SIG-M5 treated with dmso at 0.1 percent for 504 hours (cell line): ENCODE data around the gene COL5A1.
A peak's percentile ranks its signal among the peaks of the same experiment; 100 is the strongest.

Experiments
- DNase-seq: peaks from one replicate; lab custom pipeline; 2025; ENCODE audit not compliant: unreplicated experiment; lab: John Stamatoyannopoulos, UW

COL5A1 gene

GRCh38 chr9:134641173-134641989 lies at the start of gene COL5A1:
COL5A1 (plus strand) TSS chr9:134641803; CDS start chr9:134642188, 385 bp downstream.
- DNase-seq: peak; percentile 27

DNA sequence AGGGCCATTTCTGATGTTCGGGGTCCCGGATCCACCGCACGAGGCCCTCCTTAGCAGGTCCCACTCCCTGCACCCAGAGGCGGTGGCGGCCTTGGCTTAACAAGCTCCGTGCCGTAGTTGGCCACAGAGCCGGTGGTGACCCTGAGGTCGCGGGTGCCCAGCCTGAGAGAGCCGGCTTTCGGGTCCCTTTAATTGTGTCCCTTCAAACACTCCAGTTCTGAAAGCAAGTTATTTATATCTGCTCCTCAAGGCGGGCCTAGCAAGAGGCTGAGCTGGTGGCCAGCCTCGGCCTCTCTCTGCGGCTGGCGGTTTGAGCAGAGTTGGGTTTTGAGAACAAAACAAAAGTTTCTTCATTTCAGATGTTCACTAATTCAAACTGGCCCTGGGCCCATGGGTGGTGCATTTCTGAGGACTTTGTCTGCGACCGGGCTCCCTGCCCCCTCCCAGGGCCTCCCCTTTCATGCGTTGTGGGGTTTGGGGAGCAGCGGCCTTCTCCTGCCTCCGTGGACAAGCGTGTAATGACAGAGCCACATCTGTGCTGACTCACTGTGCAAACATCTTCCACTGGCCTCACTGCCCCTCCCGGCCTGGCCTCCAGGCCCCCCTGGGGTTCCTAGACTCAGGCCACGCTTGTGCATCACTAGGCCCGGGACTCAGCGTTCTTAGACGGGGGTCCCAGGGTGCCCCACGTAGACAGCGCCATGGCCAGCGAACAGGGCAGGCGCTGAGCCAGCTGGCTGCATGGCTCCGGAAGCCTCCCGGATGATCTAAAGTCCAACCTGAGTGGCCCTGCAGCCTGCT lies 49.4 kb upstream of the COL5A1 start:
- DNase-seq: no peak

DNA sequence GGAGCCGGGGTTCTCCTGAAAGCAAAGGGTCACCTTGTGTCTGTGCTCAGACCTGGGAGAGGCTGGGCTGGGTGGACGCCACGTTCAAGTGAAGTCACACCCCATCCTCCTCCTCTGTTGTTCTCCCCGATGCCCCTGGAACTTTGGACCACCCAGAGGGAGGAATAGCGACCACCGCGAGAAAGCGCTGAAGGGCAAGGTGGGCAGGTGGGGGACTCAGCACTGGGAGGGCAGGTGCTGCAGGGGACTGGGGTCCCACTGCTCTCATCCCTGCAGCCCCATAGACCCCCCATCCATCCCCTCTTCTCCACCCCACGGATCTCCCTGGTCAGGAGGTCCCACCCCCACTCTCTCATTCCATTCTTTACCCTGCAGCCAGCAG lies 48.8 kb upstream of the COL5A1 start:
- no peak for DNase-seq

DNA sequence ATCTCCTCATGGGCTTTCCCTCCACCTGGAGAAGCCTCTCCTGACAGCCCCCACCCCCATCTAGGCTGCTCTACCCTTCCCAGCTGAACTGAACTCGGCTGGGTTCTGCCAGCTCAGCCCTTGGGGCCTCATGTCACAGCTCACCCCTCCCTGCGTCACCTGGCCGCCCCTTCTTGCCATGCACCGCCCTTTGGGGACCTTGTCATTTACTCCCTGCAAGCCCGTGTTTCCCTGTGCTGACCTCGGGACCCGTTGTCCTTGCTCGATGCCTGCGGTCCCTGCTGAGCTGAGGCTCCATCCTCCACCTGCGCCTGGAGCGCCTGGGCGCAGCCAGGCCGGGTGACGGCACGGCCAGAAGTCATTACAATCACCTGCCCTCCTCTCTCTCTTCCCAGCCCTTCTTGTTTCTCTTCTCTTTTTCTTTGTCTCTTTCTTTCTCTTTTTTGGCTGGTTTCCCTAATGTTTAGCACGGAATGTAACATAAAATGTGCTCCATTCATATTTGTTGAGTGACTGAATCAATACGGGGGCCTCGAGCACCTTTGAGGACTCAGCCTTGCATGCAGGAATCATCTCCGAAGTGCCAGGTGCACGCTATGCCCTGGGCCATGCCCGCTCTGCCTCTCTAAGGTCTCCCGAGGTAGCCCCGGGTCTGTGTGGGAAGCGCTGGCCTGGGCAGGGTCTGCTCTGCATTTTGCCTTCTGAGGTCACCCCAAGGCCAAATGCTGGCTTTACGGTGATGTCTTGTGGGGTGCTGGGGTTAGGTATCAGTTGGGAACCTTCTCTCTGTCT lies 48.1 kb upstream of the COL5A1 start:
- DNase-seq: no peak

DNA sequence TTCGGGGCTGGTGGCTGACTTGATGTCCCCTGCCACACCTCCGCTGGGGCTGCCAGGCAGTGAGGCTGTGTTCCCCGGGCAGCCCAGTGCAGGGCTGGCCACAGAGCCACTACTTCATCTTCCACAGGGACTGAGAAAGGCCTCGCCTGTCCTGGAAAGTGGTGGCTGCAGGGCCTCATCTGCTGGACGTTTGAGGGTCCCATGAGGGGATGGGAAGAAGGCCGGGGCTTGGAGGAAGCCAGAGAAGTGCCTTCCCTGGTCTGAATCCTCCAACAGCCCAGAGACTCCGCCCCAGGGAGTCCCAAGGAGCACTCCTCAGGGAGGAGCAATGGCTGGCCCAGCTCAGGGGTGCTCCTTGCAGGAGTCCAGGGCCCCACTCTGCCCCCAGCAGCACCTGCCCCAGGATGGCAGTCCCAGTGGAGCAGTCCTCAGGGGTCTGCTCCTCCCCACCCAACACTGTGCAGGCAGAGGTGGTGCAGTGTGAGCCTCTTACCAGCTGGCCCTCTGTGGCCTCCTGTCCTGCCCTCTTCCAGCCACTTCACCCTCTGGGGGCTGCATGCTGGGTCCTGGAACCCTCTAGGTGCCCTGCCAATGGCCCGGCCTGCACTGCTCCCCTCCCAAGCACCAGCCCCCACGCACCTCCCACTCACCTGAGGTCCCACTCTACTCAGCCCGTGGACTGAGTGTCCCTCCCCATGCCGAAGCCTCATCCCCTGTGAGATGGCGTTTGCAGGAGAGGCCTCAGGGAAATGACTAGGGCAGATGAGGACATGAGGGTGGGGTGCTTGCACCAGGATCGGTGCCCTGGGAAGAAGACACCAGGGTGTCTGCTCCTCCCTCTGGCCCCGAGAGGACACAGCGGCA lies 47.3 kb upstream of the COL5A1 start:
- no peak for DNase-seq

DNA sequence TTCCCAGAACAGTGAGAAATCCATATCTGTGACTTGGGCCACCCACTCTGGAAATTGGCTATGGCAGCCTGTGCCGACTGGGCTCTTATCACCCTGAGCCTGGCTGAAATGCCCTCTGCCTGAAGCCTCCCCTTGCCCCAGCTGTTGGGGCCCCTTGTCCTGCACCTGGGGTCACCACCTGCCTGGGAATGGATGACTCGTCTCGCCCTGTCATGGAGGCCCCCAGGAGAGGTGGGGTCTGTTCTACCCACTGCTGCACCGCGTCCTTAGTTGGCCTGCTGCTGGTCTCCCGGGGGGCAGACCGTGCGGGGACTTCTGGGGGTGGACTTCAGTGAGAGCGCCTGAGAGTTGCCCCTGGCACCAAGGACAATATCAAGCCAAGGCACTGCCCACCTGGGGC lies 46.6 kb upstream of the COL5A1 start:
- DNase-seq: no peak

GRCh38 chr9:134597041-134597913 lies 44.3 kb upstream of the COL5A1 start:
- DNase-seq: no peak

DNA sequence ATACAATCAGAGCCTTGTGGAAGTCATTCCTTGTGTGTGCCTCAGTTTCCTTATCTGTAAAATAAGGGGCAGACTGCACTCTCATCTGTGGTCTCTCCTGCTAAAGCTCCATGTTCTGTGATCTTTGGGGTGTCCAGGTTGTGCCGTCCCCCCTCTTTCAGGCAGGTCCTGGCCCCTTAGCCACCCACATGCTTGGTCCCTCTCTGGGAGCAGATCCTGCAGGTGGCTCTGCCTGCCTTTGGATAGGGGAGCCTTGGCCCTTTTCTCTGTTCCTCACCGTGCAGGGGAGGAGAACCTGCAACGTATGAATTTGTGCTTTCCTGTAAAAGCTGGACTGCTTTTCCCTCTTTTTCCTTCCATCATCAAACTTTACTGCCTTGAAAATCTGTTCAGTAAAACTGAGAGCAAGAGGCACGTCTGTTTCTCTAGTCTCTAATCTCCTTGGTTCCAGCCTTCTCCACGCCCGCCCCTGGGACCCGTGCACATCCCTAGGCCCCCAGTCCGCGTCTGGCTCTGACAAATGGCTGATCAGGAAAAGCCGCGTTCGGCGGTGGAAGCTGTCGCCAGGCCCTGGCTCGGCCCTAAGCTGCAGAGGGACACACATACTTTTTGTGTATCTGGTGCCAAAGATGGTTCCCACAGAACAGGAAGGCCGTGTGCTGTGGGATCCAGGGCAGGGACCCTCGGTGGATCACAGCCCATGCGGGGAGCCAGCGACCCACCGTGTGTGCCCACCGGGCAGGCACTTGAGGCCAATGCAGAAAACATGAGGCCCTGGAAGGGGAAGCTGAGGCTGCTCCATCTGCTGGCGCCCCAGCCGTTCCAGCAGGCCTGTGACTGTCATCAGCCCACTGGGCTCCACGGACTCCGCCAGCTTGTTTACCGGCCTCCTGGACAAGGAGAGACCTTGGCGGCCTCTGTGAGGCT lies 43.4 kb upstream of the COL5A1 start:
- DNase-seq: no peak

- DNase-seq: no peak
Observed at GRCh38 chr9:134598884-134599245, 42.7 kb upstream of the COL5A1 start.

DNA sequence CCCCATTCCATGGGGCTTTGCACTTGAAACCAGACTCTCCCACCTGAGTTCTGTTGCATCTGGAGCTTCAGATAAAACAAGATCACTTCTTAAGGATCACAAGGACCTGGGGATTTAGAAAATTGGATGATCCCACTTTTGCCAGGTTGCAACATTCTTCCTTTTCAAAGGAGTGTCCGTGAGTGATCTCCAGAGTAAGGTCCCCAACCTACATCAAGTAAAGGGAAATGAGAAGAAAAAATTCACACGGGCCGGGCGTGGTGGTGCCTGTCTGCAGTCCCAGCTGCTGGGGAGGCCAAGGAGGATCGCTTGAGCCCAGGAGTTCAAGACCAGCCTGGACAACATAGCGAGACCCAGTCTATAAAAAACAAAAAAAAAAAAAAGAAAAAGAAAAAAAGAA lies 41.2 kb upstream of the COL5A1 start:
- no peak for DNase-seq

- DNase-seq: no peak
Observed at GRCh38 chr9:134600836-134601638, 40.6 kb upstream of the COL5A1 start.

DNA sequence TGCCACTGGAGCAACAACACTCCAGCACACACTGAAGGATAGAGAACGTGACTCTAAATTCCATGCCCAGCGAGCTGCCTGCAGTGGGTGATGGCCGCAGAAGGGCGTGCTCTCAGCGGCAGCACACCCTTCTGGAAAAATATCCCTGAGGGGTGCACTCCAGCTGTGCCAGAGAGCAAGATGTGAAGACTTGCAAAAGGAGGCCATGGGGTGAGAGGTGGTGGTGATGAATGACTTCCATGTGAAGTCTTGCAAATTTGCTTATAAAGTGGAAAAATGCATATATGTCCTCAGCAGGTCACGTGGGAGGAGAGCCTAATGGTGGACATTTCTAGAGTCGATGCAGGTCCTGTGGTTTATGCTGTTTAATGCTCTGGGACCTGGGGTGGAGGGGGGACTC lies 39.8 kb upstream of the COL5A1 start:
- DNase-seq: no peak

DNA sequence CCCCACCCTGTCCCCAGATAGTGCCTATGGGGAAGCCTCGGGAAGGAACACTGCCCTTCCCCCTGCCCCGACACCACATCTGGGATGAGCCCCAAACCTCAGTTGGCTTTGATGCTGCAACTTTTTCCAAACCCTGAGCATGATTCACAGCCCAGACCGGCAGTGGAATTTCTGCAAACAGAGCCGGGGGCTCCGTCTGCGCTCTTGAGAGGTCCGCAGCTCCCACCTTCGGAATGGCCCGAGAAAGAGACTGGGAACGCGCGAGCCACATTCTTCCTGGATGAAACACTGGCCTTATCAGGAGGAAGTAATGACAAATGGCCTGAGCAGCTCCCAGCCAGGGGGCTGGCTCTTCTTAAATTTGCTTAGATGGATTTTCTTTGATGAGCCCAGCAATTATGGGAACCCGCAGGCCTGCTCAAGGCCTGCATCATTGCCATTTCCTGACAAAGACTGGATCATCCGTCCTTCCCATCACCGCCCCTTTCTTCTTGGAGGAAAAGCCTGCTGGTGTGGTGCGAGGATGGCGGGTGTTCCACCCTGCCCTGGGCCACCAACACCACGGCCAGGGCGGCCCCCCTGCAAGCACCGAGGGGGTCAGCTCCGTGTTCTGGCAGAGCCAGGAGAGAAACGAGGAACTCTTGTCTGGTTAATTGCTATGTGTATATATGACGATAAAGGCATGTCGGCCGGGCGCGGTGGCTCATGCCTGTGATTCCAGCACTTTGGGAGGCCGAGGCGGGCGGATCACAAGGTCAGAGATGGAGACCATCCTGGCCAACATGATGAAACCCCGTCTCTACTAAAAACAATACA lies 38.8 kb upstream of the COL5A1 start:
- DNase-seq: no peak

- no peak for DNase-seq
Observed at GRCh38 chr9:134604834-134605233, 36.8 kb upstream of the COL5A1 start.

GRCh38 chr9:134605351-134605965 lies 36.1 kb upstream of the COL5A1 start:
- no peak for DNase-seq

DNA sequence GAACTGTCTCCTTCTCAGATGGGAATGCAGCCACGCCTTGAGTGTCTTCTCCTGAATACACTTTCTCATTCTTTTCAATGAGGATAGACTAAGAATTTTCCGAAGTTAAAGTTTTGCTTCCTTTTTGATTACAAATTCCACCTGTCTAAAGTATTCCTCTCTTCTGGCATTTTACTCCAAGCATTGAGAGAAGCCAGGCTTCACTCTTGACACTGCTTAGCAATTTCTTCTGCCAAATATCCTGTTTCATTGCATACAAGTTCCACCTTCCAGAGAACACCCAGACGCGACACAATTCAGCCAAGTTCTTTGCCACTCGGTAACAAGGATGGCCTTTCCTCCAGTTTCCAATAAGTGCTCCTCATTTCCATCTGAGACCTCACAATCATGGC lies 35.6 kb upstream of the COL5A1 start:
- DNase-seq: no peak
